Stimulated activated CD8-positive, alpha-beta memory T cell treated with anti-CD3 and anti-CD28 coated beads, Interleukin-12 subunit alpha, Interleukin-12 subunit beta, amount 100 ng/mL, for 1 hour (primary cell): ENCODE data around the gene FARS2.
"Not testable (repeated sequence)": the region's sequence is repeated elsewhere in the genome, so short reads cannot be mapped to it uniquely, and the experiment has no call there.

Experiments used
- DNase-seq: peaks from one replicate; pipeline ENCODE4 v3.0.0-alpha.2; 2020; ENCODE audit warnings: low read depth

Gene FARS2

GRCh38 chr6:5698318-5698717 lies 437.0 kb downstream of the FARS2 start:
- DNase-seq = no peak

GRCh38 chr6:5699064-5699463 lies 437.8 kb downstream of the FARS2 start:
- not testable (repeated sequence) for DNase-seq

- DNase-seq = no peak
Observed at GRCh38 chr6:5701174-5701573, 439.9 kb downstream of the FARS2 start.

- DNase-seq = no peak
Observed at GRCh38 chr6:5704708-5705107, 443.4 kb downstream of the FARS2 start.

- DNase-seq = no peak
Observed at GRCh38 chr6:5705252-5705651, 443.9 kb downstream of the FARS2 start.

- no peak for DNase-seq
Observed at GRCh38 chr6:5706124-5707033, 445.1 kb downstream of the FARS2 start.

- DNase-seq = no peak
Observed at GRCh38 chr6:5707281-5708045, 446.1 kb downstream of the FARS2 start.

- DNase-seq = no peak
Observed at GRCh38 chr6:5710516-5710915, 449.2 kb downstream of the FARS2 start.

- DNase-seq = no peak
Observed at GRCh38 chr6:5710936-5711335, 449.6 kb downstream of the FARS2 start.

GRCh38 chr6:5712349-5713215 lies 451.3 kb downstream of the FARS2 start:
- DNase-seq = no peak

GRCh38 chr6:5713519-5713918 lies 452.2 kb downstream of the FARS2 start:
- DNase-seq = no peak

- DNase-seq = no peak
Observed at GRCh38 chr6:5718231-5718947, 457.1 kb downstream of the FARS2 start.

GRCh38 chr6:5723841-5724691 lies 462.8 kb downstream of the FARS2 start:
- DNase-seq = no peak

- no peak for DNase-seq
Observed at GRCh38 chr6:5724911-5725310, 463.6 kb downstream of the FARS2 start.

GRCh38 chr6:5726976-5727718 lies 465.8 kb downstream of the FARS2 start:
- no peak for DNase-seq

GRCh38 chr6:5728351-5729079 lies 467.2 kb downstream of the FARS2 start:
- no peak for DNase-seq

GRCh38 chr6:5729080-5729434 lies 467.7 kb downstream of the FARS2 start:
- no peak for DNase-seq

GRCh38 chr6:5729813-5730517 lies 468.7 kb downstream of the FARS2 start:
- DNase-seq = no peak
